ENCODE data around the gene CLINT1.

DNA sequence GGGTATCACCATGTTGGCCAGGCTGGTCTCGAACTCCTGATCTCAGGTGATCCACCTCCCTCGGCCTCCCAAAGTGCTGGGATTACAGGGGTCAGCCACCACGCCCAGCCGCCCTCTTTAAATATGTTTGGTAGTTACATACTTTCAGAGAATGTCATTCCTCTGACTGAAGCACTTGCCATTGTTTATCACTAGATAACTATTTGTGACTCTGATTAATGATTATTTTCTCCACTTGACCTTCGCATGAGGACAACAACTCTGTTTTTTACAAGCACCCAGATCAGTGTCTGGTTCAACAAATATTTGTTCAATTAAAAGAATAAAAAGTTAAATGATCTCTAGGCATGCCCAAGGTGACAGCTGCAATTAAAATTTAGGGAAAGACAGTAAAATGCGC, 56.2 kb downstream of the CLINT1 start:
- TF ChIP-seq POLR2A (IDR thresholded peaks at IDR 0.05; ENCODE audit: low read depth, low read length) (no peak), POLR2AphosphoS5 (IDR thresholded peaks at IDR 0.05; ENCODE audit: low read depth, low read length) (no peak)
